BLaER1 (cell line): ENCODE measurements around the gene ZBTB47.
A peak's percentile ranks its signal among the peaks of the same experiment; 100 is the strongest.

Experiments
- H3K27ac ChIP-seq: shearing (Covaris generic); formaldehyde crosslinking; 2 replicates; pipeline ENCODE4 v1.8.1; 2022
- H3K27me3 ChIP-seq: shearing (Covaris generic); formaldehyde crosslinking; 2 replicates; pipeline ENCODE4 v1.8.1; 2022
- H3K36me3 ChIP-seq: shearing (Covaris generic); formaldehyde crosslinking; 2 replicates; pipeline ENCODE4 v1.8.1; 2022
- H3K4me1 ChIP-seq: shearing (Covaris generic); formaldehyde crosslinking; 2 replicates; pipeline ENCODE4 v1.8.1; 2022
- H3K4me2 ChIP-seq: shearing (Covaris generic); formaldehyde crosslinking; 2 replicates; pipeline ENCODE4 v1.8.1; 2022
- H3K4me3 ChIP-seq: shearing (Covaris generic); formaldehyde crosslinking; 2 replicates; pipeline ENCODE4 v1.8.1; 2022
- H3K9ac ChIP-seq: shearing (Covaris generic); formaldehyde crosslinking; 2 replicates; pipeline ENCODE4 v1.8.1; 2022
- H3K9me3 ChIP-seq: shearing (Covaris generic); formaldehyde crosslinking; 2 replicates; pipeline ENCODE4 v1.8.1; 2022
- H4K20me1 ChIP-seq: shearing (Covaris generic); formaldehyde crosslinking; 2 replicates; pipeline ENCODE4 v1.8.1; 2022
- Cebpa-rat ChIP-seq: shearing (Covaris generic); IDR thresholded peaks from 2 replicates; pipeline ENCODE4 v1.8.1; 2022

ZBTB47 gene

DNA sequence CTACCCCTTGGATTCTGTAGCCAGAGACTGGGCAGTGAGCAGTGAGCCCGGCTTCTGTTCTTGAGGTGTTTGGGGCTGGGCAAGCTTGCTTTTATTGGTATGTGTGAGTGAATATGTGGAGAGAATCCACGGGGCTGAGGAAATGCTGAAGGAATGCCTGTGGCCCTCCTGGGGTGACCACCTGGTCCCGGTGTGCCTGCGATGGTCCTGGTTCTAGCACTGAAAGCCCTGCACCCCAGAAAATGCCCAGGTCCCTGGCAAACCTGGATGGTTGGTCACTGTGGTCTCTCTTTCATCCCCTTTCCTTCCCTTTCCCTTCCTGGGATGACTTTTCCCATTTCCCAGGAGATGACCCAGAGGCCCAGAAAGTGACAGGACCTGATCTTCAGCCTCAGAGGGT, 4.2 kb downstream of the ZBTB47 start:
- Histone ChIP-seq H3K36me3 (peaks cover 22% of the 10 kb centered on the region), H4K20me1 (no peaks in the 10 kb centered on the region), H3K4me1 (peaks cover 92% of the 10 kb centered on the region), H3K4me2 (peak overlapping the region; percentile 100), H3K27me3 (no peaks in the 10 kb centered on the region), H3K27ac (peak overlapping the region; percentile 96), H3K9ac (peak overlapping the region; percentile 23; the same call in 1 of the 2 replicates), H3K4me3 (no peak overlapping the region), H3K9me3 (no peaks in the 10 kb centered on the region)
- TF ChIP-seq Cebpa-rat, result no peak

GRCh38 chr3:42658091-42658770, 4.7 kb downstream of the ZBTB47 start:
- Histone ChIP-seq H3K27ac (peak overlapping the region; percentile 96), H3K36me3 (peaks cover 22% of the 10 kb centered on the region), H3K9me3 (no peaks in the 10 kb centered on the region), H4K20me1 (no peaks in the 10 kb centered on the region), H3K9ac (peak overlapping the region; percentile 81), H3K4me2 (peak overlapping the region; percentile 100), H3K27me3 (no peaks in the 10 kb centered on the region), H3K4me3 (peak overlapping the region; percentile 67; the same call in 1 of the 2 replicates), H3K4me1 (peaks cover 92% of the 10 kb centered on the region)
- no peak for TF ChIP-seq Cebpa-rat

DNA sequence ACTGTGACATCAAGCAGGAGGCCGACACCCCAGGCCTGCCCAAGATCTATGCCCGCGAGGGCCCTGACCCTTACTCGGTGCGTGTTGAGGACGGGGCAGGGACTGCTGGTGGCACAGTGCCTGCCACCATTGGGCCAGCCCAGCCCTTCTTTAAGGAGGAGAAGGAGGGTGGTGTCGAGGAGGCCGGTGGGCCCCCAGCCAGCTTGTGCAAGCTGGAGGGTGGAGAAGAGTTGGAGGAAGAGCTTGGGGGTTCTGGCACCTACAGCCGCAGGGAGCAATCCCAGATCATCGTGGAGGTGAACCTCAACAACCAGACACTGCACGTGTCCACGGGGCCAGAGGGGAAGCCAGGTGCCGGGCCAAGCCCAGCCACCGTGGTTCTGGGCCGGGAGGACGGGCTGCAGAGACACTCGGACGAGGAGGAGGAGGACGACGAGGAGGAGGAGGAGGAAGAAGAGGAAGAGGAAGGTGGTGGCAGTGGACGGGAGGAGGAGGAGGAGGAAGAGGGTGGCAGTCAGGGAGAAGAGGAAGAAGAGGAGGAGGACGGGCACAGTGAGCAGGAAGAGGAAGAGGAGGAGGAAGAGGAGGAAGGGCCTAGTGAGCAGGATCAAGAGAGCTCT, 5.4 kb downstream of the ZBTB47 start:
- Histone ChIP-seq H3K9ac (peak overlapping the region; percentile 81), H4K20me1 (no peaks in the 10 kb centered on the region), H3K36me3 (peaks cover 22% of the 10 kb centered on the region), H3K27ac (peak overlapping the region; percentile 96), H3K4me1 (peaks cover 93% of the 10 kb centered on the region), H3K27me3 (no peaks in the 10 kb centered on the region), H3K4me2 (peak overlapping the region; percentile 100), H3K4me3 (peak overlapping the region; percentile 67), H3K9me3 (no peaks in the 10 kb centered on the region)
- no peak for TF ChIP-seq Cebpa-rat

DNA sequence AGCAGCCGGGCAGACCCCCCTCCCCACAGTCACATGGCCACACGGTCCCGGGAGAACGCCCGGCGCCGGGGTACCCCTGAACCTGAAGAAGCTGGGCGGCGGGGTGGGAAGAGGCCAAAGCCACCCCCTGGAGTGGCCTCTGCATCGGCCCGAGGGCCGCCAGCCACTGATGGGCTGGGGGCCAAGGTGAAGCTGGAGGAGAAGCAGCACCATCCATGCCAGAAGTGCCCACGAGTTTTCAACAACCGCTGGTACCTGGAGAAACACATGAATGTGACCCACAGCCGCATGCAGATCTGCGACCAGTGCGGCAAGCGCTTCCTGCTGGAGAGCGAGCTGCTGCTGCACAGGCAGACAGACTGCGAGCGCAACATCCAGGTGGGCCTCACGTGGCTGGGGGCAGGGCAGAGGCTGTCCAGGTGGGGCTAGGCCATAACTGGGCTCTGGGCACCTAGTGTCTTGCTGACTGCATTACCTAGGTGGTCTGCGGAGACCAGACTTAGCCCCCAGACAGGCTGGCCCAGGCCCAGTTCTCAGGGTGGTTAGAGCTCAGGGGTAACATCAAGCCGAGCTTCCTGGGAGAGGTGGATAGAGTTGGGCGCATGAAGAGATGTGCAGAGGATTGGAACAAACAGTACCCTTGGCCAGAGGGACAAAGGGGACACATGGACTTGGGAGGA, 6.1 kb downstream of the ZBTB47 start:
- Histone ChIP-seq H3K9ac (peak overlapping the region; percentile 81), H3K9me3 (no peaks in the 10 kb centered on the region), H3K4me2 (peak overlapping the region; percentile 100), H3K36me3 (peaks cover 22% of the 10 kb centered on the region), H3K27me3 (no peaks in the 10 kb centered on the region), H3K27ac (peak overlapping the region; percentile 96), H3K4me3 (peak overlapping the region; percentile 67), H4K20me1 (no peaks in the 10 kb centered on the region), H3K4me1 (peaks cover 98% of the 10 kb centered on the region)
- TF ChIP-seq Cebpa-rat, result no peak

DNA sequence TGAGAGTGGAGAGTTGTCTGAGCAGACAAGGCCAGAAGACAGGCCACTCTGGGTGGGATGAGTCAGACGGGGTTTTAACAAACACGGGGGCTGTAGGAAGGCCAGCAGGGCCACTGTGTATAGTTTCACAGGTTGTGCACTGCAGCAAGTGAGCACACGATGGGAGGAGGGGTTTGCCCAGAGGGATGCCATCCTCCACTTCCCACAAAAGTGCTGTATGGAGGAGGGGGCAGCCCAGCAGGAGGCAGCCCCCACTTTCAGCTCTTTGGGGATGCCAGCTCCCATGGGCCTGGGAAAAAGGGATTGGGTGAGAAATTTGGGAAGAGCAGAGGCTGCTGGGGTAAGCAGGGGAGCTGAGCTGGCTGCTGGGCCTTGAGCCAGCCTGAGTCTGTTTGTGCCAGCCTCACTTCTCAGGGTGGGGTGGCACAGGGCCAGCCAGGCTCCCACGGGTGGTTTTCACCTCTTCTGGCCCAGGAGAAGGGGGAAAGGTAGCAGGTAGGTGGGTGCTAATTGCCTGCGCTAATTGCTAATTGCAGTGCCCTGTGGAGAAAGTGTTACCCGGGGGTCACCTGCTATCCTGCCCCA, 6.7 kb downstream of the ZBTB47 start:
- peak overlapping the region; percentile 100 for H3K4me2 ChIP-seq
- H3K27me3 ChIP-seq, result no peaks in the 10 kb centered on the region
- peaks cover 98% of the 10 kb centered on the region for H3K4me1 ChIP-seq
- peaks cover 22% of the 10 kb centered on the region for H3K36me3 ChIP-seq
- peak overlapping the region; percentile 81 for H3K9ac ChIP-seq
- peak overlapping the region; percentile 67 for H3K4me3 ChIP-seq
- TF ChIP-seq Cebpa-rat, result no peak
- no peaks in the 10 kb centered on the region for H4K20me1 ChIP-seq
- peak overlapping the region; percentile 96 for H3K27ac ChIP-seq
- H3K9me3 ChIP-seq, result no peaks in the 10 kb centered on the region

DNA sequence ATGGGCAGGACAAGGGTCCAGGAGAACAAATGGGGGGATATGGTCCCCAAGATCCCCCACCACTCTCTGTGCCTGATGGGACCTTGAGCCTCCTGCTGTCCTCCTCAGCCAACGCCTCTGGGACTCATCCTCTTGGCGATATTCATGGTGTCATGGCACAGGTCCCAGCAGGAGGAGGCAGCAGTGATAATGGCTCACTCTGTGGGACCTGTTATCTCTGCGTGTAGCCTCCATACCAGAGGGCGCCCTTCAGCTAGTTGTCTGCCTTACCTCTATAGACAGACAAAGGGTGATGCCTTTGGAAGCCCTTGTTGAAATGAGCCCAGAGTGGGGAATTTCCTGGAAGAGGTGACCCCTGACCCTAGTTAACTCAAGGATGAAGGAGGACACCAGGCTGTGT, 7.4 kb downstream of the ZBTB47 start:
- Histone ChIP-seq H3K4me1 (peaks cover 98% of the 10 kb centered on the region), H3K9me3 (no peaks in the 10 kb centered on the region), H3K4me2 (peak overlapping the region; percentile 100), H3K27me3 (no peaks in the 10 kb centered on the region), H3K36me3 (peaks cover 28% of the 10 kb centered on the region), H4K20me1 (no peaks in the 10 kb centered on the region), H3K27ac (peak overlapping the region; percentile 96), H3K9ac (peak overlapping the region; percentile 81), H3K4me3 (peak overlapping the region; percentile 67)
- TF ChIP-seq Cebpa-rat, result no peak

- Histone ChIP-seq H3K27ac (peak overlapping the region; percentile 96), H3K36me3 (peaks cover 35% of the 10 kb centered on the region), H3K4me3 (no peak overlapping the region), H3K9ac (no peak overlapping the region; the same call in 1 of the 2 replicates), H3K9me3 (no peaks in the 10 kb centered on the region), H3K4me2 (peak overlapping the region; percentile 100), H4K20me1 (no peaks in the 10 kb centered on the region), H3K27me3 (no peaks in the 10 kb centered on the region), H3K4me1 (peaks cover 98% of the 10 kb centered on the region)
- TF ChIP-seq Cebpa-rat, result no peak
These were observed 8.1 kb downstream of the ZBTB47 start for GRCh38 chr3:42661593-42662022.

- H3K9me3 ChIP-seq, result no peaks in the 10 kb centered on the region
- H3K4me1 ChIP-seq, result peaks cover 97% of the 10 kb centered on the region
- H3K9ac ChIP-seq, result no peak overlapping the region; the same call in 1 of the 2 replicates
- H3K36me3 ChIP-seq, result peaks cover 35% of the 10 kb centered on the region
- H3K4me3 ChIP-seq, result no peak overlapping the region
- H4K20me1 ChIP-seq, result no peaks in the 10 kb centered on the region
- peak overlapping the region; percentile 100 for H3K4me2 ChIP-seq
- H3K27ac ChIP-seq, result peak overlapping the region; percentile 96
- no peak for TF ChIP-seq Cebpa-rat
- H3K27me3 ChIP-seq, result no peaks in the 10 kb centered on the region
These were observed 8.7 kb downstream of the ZBTB47 start for GRCh38 chr3:42662037-42662812.
